UCSD-AML1 (cell line): ENCODE measurements around the gene NECTIN4.
A peak's percentile ranks its signal among the peaks of the same experiment; 100 is the strongest.
"Not testable (repeated sequence)": the region's sequence is repeated elsewhere in the genome, so short reads cannot be mapped to it uniquely, and the experiment has no call there.

Source experiments
- DNase-seq: peaks from one replicate; lab custom pipeline; 2025; ENCODE audit not compliant: unreplicated experiment; lab: John Stamatoyannopoulos, UW

Gene NECTIN4

DNA sequence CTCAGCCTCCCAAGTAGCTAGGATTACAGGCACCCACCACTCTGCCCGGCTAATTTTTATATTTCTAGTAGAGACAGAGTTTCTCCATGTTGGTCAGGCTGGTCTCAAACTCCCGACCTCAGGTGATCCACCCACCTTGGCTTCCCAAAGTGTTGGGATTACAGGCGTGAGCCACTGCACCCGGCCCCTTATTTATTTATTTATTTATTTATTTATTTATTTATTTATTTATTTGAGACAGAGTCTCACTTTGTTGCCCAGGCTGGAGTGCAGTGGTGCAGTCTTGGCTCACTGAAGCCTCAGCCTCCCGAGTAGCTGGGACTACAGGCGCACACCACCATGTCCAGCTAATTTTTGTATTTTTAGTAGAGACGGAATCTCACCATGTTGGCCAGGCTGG is 23.7 kb downstream of the NECTIN4 start:
- not testable (repeated sequence) for DNase-seq

DNA sequence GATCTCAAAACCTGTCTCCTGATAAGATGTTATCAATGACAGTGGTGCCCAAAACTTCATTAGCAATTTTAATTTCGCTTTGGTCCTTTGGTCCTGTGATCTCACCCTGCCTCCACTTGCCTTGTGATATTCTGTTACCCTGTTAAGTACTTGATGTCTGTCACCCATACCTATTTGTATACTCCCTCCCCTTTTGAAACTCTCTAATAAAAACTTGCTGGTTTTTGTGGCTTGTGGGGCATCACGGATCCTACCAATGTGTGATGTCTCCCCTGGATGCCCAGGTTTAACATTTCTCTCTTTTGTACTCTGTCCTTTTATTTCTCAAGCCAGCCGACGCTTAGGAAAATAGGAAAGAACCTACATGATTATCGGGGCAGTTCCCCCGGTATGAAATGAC is 25.4 kb downstream of the NECTIN4 start:
- DNase-seq: not testable (repeated sequence)

DNA sequence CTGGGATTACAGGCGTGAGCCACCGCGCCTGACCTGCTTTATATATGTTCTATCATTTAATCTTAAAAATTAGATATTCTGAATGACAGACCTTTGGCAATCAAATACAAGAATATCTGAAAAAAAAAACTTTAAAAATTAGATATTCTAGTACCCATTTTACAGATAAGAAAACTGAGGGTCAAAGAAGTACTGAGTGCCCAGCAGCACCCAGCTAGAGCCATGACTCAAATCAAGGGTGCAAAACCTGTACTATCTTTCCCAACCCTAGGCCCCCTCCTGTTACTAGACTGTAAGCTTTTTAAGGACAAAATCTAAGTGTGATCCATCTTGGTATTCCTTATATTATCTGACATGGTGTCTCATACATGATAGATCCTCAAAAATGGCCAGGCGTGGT is 27.9 kb downstream of the NECTIN4 start:
- no peak for DNase-seq

DNA sequence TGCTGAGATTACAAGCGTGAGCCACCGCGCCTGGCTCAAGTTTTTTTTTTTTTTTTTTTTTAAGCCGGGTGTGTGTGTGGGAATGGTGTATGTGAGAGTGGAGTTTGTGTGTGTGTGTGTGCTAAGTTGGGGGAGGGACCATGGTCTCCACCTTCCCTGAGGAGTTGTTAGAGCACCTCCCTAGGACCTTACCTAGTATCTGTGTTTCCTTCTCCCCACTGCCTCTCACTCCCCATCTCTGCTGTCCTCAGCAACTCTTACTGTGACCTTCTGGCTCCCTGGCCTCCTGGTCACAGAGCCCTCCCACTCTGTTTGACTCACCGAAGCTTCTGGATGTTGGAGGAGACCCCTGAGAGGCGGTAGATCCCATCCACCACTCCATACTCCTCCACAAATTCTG is 30.1 kb downstream of the NECTIN4 start:
- no peak for DNase-seq

DNA sequence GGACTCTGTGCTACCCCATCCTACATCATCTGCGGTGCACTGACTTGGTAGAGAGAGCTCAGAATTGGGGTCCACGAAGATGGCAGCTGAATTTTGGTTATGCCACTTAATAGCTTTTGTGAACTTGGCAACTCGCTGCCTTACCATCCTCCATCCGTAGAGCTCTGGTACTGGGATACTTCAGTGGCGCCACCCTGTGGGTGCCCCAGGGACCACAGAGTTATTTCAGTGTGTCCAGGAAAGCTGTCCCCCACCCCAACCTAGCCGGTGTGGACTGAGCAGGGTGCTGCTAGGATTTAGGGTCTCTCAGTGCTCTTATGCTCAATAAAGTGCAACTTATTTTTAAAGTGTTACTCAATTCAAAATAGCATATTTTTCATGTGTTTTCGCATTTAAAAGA is 34.6 kb downstream of the NECTIN4 start:
- DNase-seq: peak; percentile 24

DNA sequence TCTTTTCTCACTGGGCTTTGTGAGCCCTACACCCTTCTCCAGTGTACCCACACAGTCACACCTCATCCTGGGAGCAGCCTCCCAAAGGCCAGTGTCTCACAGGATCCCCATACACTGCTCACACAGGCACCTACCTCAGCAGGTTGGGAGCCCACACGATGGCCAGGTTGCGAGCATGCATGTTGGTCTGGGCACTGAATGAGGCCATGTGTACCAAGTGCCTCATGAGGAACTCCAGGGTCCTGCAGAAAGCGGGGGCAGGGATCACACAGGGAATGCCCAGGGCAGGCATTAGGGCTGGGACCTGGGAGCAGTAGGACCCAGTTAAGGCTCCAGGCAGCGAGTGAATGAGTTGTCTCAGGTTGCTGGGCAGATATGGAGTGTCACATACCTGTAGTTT is 35.1 kb downstream of the NECTIN4 start:
- DNase-seq: no peak

DNA sequence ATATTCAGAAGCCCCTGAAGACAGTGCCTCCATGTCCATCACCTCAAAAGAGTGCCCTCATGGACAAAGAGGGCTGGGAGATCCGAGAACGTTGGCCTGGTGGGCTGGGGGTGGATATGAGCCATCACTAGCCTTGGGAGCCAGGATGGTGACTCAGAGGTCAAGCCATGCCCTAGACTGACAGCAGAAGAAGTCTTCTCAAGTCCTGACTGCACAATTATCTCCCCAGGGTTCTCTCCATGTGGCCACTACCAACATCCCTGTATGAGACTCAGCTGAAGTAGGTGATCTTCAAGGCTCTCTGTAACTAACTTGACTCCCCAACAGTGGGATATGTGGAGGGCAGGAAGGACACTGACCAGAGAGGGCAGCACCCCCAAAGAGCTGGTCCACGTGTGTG is 36.5 kb downstream of the NECTIN4 start:
- DNase-seq: no peak

DNA sequence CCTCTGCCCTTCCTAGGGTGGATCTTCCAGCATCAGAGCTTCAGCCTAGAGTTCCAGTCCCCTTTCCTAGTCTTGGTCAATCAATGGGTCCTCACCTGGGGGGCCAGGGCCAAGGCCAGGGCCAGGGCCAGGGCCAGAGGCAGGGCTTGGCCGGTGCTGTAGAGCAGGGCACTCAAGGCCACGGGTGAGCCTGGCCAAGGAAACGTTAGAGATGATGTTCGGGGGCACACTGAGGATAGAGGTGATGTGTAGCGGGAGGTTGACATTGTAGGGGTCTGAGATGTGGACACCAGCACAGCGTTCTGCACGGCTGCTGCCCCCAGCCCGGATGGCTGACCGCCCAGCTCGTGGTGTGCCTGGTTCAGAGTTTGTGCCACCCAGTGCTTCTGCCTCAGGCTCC is 38.1 kb downstream of the NECTIN4 start:
- DNase-seq: no peak

DNA sequence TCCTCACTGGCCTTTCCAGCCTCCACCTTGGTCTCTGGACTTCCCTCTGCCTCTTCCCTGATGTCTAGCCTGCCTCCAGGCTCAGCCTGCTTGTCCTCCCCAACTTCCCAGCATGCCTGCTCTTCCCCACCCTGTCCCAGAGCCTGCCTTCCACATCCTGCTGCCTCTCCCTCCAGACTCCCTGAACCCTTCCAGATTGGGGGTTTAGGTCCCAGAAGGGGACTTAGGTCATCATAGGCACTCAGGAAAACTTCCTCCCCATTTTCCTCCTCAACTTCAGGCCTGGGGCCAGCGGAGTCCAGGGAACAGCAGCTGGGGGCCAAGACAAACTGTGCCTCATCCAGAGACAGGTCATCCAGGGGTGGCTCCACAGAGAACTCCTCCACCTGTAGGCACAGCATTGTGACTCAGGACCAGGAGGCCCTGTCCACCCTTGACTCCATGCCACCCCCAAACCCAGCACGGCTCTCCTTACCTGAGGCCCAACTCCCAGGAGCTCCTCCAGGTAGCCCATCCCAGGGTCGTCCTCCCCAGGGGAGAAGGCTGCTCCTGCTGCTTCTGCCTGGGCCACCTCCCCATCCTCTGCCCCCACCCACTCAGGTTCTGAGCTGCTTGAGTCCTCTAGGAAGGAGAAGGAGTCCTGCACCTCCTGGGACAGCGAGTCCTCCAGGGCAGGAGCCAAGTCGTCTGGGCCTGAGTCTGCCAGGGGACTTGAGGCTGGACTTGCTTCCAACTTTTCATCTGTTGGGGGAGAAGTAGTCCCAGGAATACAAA is 40.2 kb downstream of the NECTIN4 start:
- no peak for DNase-seq

DNA sequence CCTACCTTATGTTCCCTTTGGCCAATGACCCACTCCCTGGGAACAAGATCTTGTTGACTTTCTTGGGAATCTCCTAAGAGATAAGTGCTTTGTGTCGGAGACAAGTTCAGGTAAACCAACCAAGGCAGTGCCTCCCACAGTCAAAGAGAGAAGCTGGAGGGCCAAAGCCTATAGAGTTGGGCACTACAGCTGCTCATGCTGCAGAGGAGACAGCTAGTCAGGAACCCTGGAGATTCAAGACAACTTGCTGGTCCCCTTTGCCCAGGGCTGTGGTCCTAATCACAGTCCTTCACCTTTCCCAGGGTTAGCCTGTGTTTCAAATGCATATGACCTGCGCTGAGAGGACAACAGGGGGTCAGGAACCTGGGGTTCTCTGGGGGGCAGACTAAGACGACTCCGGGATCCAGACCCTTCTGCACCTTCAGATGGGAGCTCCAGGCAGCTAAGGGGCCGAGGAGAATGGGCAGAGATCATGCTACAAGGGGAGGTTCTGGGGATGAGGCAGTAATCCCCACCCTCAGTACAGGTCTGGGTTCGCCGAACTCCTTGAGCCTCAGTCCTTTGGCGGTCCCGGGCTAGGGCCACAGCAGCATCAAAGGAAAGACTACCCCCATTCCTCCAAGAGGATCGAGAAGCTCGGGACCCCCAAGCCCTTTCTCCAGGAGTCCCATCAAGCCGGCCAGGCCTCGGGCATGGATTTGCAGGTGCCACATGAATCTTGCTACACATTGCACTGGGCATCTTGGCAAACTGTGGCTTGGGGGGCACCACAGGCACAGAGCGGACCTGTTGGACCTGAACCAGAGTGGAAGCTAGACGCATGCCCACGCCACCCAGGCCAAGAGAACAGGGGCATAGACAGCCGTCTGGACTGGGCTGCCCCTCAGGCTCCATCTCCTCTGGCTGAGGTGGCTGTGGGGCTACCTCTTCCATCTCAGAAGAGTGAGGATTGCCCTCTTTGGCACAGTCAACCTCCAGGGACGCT is 41.6 kb downstream of the NECTIN4 start:
- DNase-seq: no peak

DNA sequence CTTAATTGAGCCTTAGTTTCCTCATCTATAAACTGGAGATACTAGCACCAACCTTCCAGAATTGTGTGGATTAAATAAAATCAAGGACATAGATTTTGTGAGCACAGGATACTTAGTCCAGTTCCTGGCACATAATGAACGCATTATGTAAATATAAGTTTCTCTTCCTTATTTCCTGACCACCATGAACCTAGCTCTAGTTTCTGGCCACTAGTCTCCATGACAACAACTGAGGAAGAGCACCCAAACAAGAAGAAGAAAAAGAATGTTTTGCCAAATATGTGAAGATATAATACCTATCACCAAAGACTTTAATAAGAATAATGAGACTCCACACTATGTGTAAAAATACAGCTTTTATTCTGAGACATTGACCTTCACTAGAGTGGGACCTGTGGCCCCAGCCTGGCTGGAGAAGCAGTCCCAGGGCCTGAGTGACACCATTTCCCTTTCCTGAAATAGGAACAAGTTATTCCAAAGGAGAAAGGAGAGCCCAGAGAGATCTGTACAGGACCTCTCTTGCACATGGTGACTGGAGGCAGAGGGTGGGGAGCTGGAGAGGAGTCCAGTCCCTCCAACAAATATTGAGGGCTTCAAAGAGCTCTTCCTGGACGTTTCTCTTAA is 42.6 kb downstream of the NECTIN4 start:
- DNase-seq: no peak

DNA sequence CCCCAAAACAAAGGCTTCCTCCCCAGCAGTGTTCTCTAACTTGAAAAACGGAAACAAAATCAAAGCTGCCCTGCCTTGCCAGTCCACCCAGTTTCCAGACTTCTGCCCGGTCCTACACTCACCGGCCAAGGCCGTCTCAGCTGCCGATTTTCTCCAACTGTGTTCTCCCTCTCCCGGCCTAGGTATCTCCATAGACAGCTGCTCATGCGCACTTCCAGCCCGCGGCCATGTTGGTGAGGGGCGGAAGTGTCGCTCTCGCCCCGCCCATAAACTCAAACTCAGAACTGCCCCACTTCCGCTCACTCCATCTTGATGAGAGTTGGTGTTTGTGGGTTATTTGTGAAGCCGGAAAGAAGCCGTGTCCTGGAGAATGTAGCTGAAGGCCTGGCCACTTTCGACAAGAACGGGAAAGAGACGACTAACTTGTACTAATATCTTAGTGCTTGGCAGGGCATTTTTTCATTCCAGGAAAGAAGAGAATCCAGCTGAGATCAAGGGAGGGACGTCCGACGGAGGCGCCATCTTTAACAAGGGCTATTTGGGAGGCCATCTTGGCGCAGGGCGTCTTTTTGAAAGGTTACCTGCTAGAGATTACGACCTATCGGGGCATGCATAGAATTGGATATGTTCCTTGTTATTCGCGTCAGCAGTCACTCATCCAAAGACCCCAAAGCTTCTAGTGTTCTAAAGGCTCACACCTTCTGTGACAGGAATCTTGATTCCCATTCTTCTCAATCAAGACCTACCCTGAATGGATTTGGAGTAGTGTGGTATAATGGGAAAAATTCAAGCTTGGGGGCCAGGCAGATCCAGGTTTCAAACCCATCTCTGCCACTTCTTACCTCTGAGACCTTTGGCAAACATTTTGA is 43.4 kb downstream of the NECTIN4 start, which contains the start of gene USF1:
TSS of gene USF1 (minus strand) at position 242 of the 869 bp plus-strand sequence. CDS start 2,702 bp downstream, outside the sequence.
- peak; percentile 95 for DNase-seq

DNA sequence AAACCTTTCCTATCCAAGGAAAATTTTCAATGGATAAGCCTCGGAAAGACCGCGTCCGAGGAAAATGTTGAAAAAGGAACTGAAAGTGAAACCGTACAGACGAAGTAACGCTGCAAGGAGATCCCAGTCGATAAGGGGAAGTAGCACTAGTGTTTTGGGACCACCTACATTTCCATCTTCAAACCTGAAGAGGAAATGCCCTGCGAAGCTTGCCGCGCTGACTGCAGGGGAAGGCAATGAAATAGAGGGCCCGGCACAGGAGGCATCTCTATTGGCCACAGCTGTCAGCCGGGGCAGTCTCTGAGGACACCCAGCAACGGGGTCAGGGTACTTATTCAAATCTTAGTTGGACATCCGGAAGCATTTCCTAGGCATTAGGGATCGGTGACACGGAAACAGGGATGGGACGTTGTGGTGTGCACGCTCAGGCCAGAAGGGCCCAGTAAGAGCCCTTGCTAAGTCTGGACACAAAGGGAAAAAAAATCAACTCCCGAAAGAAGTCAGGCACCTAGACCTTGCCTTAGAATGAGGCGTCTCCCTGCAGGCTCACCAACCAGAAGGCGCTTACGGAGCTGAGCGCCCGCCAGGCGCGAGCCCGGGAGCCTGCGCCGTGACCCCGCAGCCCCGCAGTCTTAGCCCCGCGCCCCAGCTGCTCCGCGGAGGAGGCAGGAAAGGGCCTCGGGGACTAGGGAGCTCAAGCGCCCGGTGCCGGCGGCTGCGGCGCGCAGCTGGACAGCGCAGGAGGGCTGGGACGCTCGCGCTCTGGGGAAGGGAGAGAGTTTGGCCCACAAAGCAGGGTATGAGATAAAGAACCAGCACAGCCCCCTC is 44.2 kb downstream of the NECTIN4 start:
- DNase-seq: peak; percentile 80

DNA sequence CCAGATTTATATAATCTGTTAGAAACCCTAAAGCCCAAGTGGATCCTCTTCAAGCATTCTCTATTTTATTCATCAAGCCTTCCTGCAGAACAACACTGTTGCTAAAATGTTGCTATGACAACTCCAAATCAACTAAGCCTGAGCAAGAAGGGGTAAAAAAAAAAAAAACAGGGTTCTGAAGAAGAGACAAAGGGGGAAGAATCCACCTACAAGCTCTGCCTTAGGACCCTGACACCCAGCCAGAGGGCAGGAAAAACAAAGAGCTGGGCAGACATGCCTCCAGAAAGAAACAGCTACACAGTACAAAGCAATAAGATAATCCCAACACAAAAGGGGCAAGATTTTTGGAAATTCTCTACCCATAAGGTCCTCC is 44.8 kb downstream of the NECTIN4 start:
- no peak for DNase-seq

DNA sequence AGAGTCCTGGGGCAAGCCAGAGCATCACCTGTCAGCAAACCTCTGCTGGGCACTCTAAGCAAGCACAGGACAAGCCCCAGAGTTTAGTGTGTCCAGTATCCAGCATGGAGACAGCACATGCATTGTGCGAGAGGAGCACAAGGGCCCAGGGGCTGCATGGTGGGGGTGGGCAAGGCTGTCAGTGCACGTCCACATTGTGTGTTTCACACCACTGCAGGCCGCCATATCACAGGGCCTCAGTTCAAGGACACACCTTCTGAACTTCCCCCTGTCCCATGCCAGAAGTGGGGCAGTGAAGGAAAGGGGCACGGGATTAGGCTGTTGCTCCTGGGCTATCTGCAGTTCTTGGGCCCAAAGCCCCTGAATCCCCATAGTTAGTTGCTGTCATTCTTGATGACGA is 49.8 kb downstream of the NECTIN4 start:
- DNase-seq: no peak

DNA sequence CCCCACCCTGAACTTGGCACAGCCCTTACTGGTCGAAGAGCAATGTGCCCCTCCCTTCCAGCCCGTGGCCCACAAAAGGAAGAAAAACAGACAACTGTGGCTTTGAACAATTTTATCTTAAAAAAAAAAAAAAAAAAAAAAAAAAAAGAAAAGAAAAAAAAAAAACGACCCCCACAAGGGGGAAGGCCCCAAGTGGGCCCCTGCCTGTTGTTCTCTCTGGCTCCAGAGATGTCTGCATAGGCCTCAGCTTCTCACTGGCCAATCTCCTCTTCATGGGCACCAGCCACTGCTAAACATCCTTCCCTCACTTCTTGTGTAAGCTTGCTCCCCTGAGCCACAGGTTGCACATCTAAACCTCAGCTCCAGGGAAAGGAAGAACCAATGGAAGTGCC is 50.2 kb downstream of the NECTIN4 start:
- DNase-seq: no peak

DNA sequence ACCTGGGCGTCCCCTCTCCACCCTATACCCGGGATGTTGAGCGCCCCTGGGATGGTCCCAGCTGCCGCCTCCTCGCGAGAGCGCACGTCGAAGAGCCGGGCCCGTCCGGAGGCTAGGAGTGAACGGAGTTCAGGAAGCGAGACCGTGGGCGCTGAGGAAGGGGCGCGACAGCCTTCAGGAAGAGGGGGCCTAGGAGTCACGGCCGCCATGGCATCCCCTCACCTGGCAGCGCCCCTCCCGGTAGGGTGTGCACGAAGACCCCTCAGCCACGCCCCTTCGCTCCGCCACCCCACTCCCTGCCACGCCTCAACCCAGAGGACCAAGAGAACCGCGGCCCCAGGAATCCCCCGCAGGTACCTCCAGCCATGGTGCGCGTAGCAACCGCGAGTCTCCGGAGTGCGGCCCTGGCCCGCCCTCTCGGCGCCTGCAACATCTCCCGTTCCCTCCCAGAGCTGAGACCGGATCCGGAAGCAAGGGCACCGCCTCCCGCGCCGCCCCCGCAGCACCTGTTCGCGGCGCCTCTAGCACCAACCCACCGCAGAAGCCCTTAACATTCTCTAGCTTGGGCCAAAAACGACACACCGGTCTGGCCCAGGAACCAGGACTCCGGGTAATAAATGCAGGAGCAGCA is 50.7 kb downstream of the NECTIN4 start, which contains the start of gene TSTD1:
TSS of gene TSTD1 (minus strand) at position 442 of the 631 bp plus-strand sequence. CDS start at position 367, 75 bp downstream.
- no peak for DNase-seq

DNA sequence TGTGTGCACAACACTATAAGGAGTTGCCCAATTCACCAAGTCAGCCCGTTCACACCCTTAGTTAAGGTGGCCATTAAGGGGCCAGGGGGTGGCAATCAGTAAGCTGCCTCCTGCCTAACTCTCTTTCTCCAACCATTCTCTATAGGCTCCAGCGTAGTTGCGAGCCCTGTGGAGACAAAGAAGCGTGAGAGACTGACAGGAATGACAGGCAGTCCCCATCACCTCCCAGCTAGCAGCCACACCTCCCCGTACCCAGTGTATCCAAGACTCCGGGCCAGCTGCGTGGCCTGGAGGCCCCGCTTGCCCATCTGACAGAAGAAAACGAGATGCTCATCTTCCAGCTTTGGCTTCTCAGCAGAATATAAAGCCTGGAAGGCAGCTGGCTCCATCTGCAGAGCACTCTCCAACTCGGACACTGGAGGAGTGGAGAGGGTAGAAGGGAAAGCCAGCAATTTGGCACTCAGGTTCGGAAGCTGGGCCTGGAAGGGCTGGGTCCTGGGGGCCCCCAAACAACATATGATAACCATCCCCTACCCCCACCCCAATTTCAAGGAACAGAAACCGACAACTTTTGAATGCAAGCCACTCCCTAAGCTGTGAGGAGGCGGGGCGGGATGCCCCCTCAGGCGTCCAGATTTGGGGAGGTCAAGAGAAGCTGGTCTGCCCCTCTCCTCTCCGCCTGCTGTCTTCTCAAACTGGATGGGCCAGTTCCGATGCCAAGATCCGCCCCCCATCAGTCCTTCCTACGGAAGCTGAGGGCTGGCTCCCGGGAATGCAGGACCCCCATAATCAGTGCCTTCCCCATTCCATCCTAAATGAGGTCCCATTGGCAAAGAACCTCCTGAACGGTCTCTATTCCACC is 51.5 kb downstream of the NECTIN4 start:
- DNase-seq: no peak
